ENCODE data around the gene MNDA. TPM values are rescaled to one million over a fixed set of nuclear protein-coding genes. Genes with fewer than 3 reads are reported as not detected.

Gene MNDA
- total and polyA plus RNA-seq, 4 experiments from 2014 or later, result 0.29 to 0.57 (median 0.53) TPM

DNA sequence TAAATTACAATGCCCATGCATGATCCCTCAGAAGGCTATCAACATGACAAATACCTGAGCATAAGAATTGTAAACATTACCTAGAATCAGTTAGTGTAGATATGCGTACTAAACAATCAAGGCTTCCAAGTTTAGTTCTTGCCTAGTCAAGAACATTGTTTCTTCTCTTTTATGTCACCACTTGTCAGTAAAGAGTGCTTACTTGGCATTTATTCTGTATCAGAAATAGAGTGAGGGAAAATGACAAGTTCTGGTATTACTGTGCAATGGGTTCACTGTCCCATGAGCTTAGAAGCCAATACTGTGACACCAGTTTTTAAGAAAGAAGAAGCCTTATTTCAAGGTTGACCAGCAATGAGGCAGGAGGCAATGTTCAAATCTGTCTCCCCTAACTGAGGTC is 27.5 kb upstream of the MNDA start:
- Mint-ChIP-seq H3K36me3 (no peaks in the 10 kb centered on the region), H3K27me3 (peaks cover 7 to 12% of the 10 kb centered on the region in 2 donors), H3K4me1 (no peaks in the 10 kb centered on the region), H3K4me3 (no peak overlapping the region), H3K9me3 (no peaks in the 10 kb centered on the region), H3K27ac (peak overlapping the region in 1 of 7 donors; percentile 40)
- CTCF ChIA-PET (ENCODE audit: partially characterized antibody), result interaction anchor here (1.6 kb wide), 1 partner anchor 10 kb away, joined by 4 read pairs; no protein-coding TSS in a partner anchor
- H3K4me1 ChIP-seq (ENCODE audit: insufficient read depth, low read length), result no peaks in the 10 kb centered on the region
- intact Hi-C loops (cut with micrococcal nuclease), result no loop called here
- H3K27me3 ChIP-seq (ENCODE audit: insufficient read depth, low read length), result no peaks in the 10 kb centered on the region
- H3K9me3 ChIP-seq (ENCODE audit: control insufficient read depth in 1 of 2, low read length in 2 of 2), result no peaks in the 10 kb centered on the region
- no peak for DNase-seq
- H3K4me3 ChIP-seq (ENCODE audit: low read length in 2 of 2), result no peak overlapping the region
- POLR2A ChIA-PET (ENCODE audit: partially characterized antibody), result no interaction called here
- no peaks in the 10 kb centered on the region for H3K36me3 ChIP-seq (ENCODE audit: insufficient read depth, low read length)
- H3K27ac ChIP-seq (ENCODE audit: low read depth, low read length), result no peak overlapping the region

DNA sequence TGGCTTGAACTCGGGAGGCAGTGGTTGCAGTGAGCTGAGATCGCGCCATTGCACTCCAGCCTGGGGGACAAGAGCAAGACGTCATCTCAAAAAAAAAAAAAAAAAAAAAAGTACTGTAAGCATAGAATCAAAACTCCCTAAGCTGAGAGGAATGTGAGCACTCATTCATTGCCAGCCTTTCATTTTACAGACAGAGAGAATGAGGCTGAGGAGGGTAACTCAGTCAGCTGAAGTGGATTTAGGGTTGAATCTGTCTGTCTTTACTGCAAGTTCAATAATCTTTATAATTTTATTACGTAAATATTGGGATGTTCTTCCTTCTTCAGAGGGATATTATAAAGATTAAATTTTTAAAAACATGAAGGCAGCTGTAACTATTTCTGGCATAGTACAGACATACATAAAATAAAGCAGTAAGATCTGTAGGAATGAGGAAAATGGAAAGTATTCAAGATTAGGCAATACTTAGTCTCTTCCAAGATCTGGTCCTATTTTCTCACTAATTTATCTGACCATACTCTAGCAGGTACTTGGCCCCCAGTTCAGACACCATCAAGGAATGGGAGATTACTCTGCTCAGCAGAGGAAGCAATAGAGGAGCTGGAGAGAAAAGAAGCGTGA is 24.1 kb upstream of the MNDA start:
- intact Hi-C loops (cut with micrococcal nuclease), result no loop called here
- H3K4me1 Mint-ChIP-seq, result no peaks in the 10 kb centered on the region
- Histone ChIP-seq H3K4me1 (ENCODE audit: insufficient read depth, low read length) (no peaks in the 10 kb centered on the region), H3K4me3 (ENCODE audit: low read length in 2 of 2) (no peak overlapping the region), H3K36me3 (ENCODE audit: insufficient read depth, low read length) (no peaks in the 10 kb centered on the region), H3K27ac (ENCODE audit: low read depth, low read length) (no peak overlapping the region), H3K27me3 (ENCODE audit: insufficient read depth, low read length) (no peaks in the 10 kb centered on the region), H3K9me3 (ENCODE audit: control insufficient read depth in 1 of 2, low read length in 2 of 2) (no peaks in the 10 kb centered on the region)
- CTCF ChIA-PET (ENCODE audit: partially characterized antibody), result interaction anchor here (1.2 kb wide), 1 partner anchor 12 kb away, joined by 4 read pairs; no protein-coding TSS in a partner anchor
- no peak for DNase-seq
- H3K9me3 Mint-ChIP-seq, result no peaks in the 10 kb centered on the region
- H3K27ac Mint-ChIP-seq, result no peak overlapping the region
- no peaks in the 10 kb centered on the region for H3K36me3 Mint-ChIP-seq
- peaks cover 5% of the 10 kb centered on the region in 2 donors for H3K27me3 Mint-ChIP-seq
- POLR2A ChIA-PET (ENCODE audit: partially characterized antibody), result no interaction called here
- H3K4me3 Mint-ChIP-seq, result no peak overlapping the region

DNA sequence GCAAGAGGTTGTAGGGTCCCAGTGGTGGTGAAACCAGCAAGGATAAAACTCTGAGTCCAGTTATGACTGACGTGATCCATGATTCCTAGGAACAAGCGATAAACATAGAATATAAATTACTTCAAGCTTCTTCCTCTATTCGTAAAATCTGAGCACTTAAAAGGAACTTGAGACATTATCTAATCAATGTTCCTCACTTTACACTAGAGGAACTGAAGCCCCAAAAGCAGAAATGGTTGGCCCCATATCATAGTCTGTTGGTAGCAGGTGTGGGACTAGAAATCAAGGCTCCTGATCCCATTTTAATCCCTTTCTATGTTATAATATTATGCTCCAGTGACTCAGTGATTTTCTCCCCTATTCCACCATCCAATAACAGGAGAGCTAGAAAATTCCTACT is 21.9 kb upstream of the MNDA start:
- CTCF ChIA-PET (ENCODE audit: partially characterized antibody), result interaction anchor here (1.2 kb wide), 1 partner anchor 15 kb away, joined by 3 read pairs; no protein-coding TSS in a partner anchor
- Histone ChIP-seq H3K4me3 (ENCODE audit: low read length in 2 of 2) (no peak overlapping the region), H3K36me3 (ENCODE audit: insufficient read depth, low read length) (no peaks in the 10 kb centered on the region), H3K27me3 (ENCODE audit: insufficient read depth, low read length) (no peaks in the 10 kb centered on the region), H3K27ac (ENCODE audit: low read depth, low read length) (no peak overlapping the region), H3K4me1 (ENCODE audit: insufficient read depth, low read length) (no peaks in the 10 kb centered on the region), H3K9me3 (ENCODE audit: control insufficient read depth in 1 of 2, low read length in 2 of 2) (no peaks in the 10 kb centered on the region)
- Mint-ChIP-seq H3K4me3 (no peak overlapping the region), H3K27ac (no peak overlapping the region), H3K9me3 (no peaks in the 10 kb centered on the region), H3K36me3 (no peaks in the 10 kb centered on the region), H3K27me3 (no peaks in the 10 kb centered on the region), H3K4me1 (no peaks in the 10 kb centered on the region)
- POLR2A ChIA-PET (ENCODE audit: partially characterized antibody), result no interaction called here
- DNase-seq, result no peak
- intact Hi-C loops (cut with micrococcal nuclease), result no loop called here

DNA sequence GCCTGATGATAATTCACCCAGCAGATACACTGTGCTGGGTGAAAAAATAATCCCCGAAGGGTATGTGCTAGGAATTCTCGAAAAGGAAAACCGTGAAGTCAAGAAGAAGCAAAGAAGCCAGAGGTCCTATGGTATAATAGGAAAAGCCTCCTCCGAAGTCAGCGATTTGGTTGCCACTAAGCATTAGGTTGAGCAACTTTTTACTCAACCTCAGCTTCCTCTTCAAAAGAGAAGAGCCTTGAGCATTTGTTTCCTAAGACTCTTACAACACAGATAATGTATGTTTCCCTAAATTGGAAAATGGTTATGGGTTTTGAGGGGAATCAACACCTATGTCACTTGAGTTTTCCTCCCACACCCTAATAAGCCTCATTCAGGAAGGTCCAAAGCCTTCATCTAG is 21.3 kb upstream of the MNDA start:
- ChIA-PET POLR2A (ENCODE audit: partially characterized antibody) (no interaction called here), CTCF (ENCODE audit: partially characterized antibody) (interaction anchor here (1.2 kb wide), 1 partner anchor 15 kb away, joined by 3 read pairs; no protein-coding TSS in a partner anchor)
- intact Hi-C loops (cut with micrococcal nuclease), result no loop called here
- Mint-ChIP-seq H3K27ac (no peak overlapping the region), H3K4me3 (no peak overlapping the region), H3K9me3 (no peaks in the 10 kb centered on the region), H3K4me1 (no peaks in the 10 kb centered on the region), H3K27me3 (no peaks in the 10 kb centered on the region), H3K36me3 (no peaks in the 10 kb centered on the region)
- H3K4me3 ChIP-seq (ENCODE audit: low read length in 2 of 2), result no peak overlapping the region
- no peaks in the 10 kb centered on the region for H3K4me1 ChIP-seq (ENCODE audit: insufficient read depth, low read length)
- DNase-seq, result no peak
- no peaks in the 10 kb centered on the region for H3K9me3 ChIP-seq (ENCODE audit: control insufficient read depth in 1 of 2, low read length in 2 of 2)
- H3K27ac ChIP-seq (ENCODE audit: low read depth, low read length), result no peak overlapping the region
- no peaks in the 10 kb centered on the region for H3K36me3 ChIP-seq (ENCODE audit: insufficient read depth, low read length)
- H3K27me3 ChIP-seq (ENCODE audit: insufficient read depth, low read length), result no peaks in the 10 kb centered on the region

DNA sequence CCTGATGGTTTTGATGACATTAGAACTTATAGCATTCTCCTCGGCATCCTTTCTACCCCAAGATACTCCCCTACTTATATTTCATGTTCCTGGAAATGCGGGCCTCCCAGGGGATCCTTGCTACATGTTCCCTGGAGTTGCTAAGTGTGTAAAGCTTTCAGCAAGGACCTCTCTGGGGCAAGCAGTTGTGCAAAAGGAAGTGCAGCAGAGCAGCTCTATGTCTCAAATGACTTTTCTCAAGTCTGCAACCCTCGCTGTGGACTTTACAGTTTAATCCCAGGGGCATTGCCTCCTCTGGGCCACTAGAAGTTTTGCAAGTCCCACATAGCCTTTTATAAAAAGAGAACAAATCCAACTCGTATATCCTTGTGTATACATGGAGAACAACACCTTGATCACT is 20.8 kb upstream of the MNDA start:
- Mint-ChIP-seq H3K36me3 (no peaks in the 10 kb centered on the region), H3K4me1 (no peaks in the 10 kb centered on the region), H3K27ac (no peak overlapping the region), H3K4me3 (no peak overlapping the region), H3K9me3 (no peaks in the 10 kb centered on the region), H3K27me3 (no peaks in the 10 kb centered on the region)
- intact Hi-C loops (cut with micrococcal nuclease), result no loop called here
- H3K36me3 ChIP-seq (ENCODE audit: insufficient read depth, low read length), result no peaks in the 10 kb centered on the region
- H3K4me3 ChIP-seq (ENCODE audit: low read length in 2 of 2), result no peak overlapping the region
- H3K4me1 ChIP-seq (ENCODE audit: insufficient read depth, low read length), result no peaks in the 10 kb centered on the region
- H3K27me3 ChIP-seq (ENCODE audit: insufficient read depth, low read length), result no peaks in the 10 kb centered on the region
- ChIA-PET POLR2A (ENCODE audit: partially characterized antibody) (no interaction called here), CTCF (ENCODE audit: partially characterized antibody) (no interaction called here)
- DNase-seq, result no peak
- no peak overlapping the region for H3K27ac ChIP-seq (ENCODE audit: low read depth, low read length)
- no peaks in the 10 kb centered on the region for H3K9me3 ChIP-seq (ENCODE audit: control insufficient read depth in 1 of 2, low read length in 2 of 2)

DNA sequence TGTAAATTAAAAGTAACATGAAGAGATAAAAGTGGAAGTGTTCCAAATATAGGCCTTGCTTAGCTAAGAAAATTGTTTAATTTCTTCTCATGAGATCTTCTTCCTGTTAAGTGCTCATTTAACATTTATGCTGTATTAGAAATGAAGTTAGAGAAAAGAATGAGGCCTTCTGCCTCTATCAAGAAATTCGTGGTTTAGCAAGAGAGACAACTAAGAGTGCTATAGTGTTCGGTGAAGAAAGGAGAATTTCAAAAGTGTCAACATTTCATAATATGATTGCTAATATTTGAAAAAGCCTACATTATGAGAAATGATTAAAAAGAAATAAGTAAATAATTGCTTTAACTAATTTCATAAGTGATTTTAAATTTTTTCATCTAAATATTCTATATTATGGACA is 18.8 kb upstream of the MNDA start:
- Mint-ChIP-seq H3K27me3 (no peaks in the 10 kb centered on the region), H3K36me3 (no peaks in the 10 kb centered on the region), H3K4me1 (no peaks in the 10 kb centered on the region), H3K4me3 (no peak overlapping the region), H3K9me3 (no peaks in the 10 kb centered on the region), H3K27ac (no peak overlapping the region)
- ChIA-PET POLR2A (ENCODE audit: partially characterized antibody) (no interaction called here), CTCF (ENCODE audit: partially characterized antibody) (no interaction called here)
- Histone ChIP-seq H3K36me3 (ENCODE audit: insufficient read depth, low read length) (no peaks in the 10 kb centered on the region), H3K4me1 (ENCODE audit: insufficient read depth, low read length) (no peaks in the 10 kb centered on the region), H3K27me3 (ENCODE audit: insufficient read depth, low read length) (no peaks in the 10 kb centered on the region), H3K27ac (ENCODE audit: low read depth, low read length) (no peak overlapping the region), H3K4me3 (ENCODE audit: low read length in 2 of 2) (no peak overlapping the region), H3K9me3 (ENCODE audit: control insufficient read depth in 1 of 2, low read length in 2 of 2) (no peaks in the 10 kb centered on the region)
- intact Hi-C loops (cut with micrococcal nuclease), result no loop called here
- no peak for DNase-seq

DNA sequence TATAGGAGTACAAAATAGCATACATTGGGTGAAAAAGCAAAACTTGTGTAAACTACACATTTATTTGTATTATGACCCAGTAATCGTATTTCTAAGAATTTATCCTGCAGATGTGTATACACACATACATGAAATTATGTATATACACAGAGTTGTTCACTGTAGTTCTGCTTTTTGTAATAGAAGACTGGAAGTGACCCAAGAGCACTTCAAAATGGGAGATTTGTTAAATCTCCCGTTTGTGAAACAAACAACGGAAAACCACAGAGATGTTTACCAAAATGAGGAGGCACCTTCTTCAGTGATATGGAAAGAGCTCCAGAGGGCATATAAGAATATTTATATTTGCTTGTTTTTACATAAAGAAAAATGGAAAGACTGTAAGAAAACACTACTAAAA is 18.0 kb upstream of the MNDA start:
- Mint-ChIP-seq H3K4me3 (no peak overlapping the region), H3K27me3 (no peaks in the 10 kb centered on the region), H3K9me3 (no peaks in the 10 kb centered on the region), H3K27ac (no peak overlapping the region), H3K4me1 (peaks cover under 1 to 4% (median 2%) of the 10 kb centered on the region in 4 donors), H3K36me3 (no peaks in the 10 kb centered on the region)
- no peaks in the 10 kb centered on the region for H3K9me3 ChIP-seq (ENCODE audit: control insufficient read depth in 1 of 2, low read length in 2 of 2)
- CTCF ChIA-PET (ENCODE audit: partially characterized antibody), result no interaction called here
- peaks cover 2% of the 10 kb centered on the region for H3K4me1 ChIP-seq (ENCODE audit: insufficient read depth, low read length)
- H3K36me3 ChIP-seq (ENCODE audit: insufficient read depth, low read length), result no peaks in the 10 kb centered on the region
- no peak for DNase-seq
- H3K27me3 ChIP-seq (ENCODE audit: insufficient read depth, low read length), result no peaks in the 10 kb centered on the region
- H3K4me3 ChIP-seq (ENCODE audit: low read length in 2 of 2), result no peak overlapping the region
- intact Hi-C loops (cut with micrococcal nuclease), result no loop called here
- POLR2A ChIA-PET (ENCODE audit: partially characterized antibody), result no interaction called here
- H3K27ac ChIP-seq (ENCODE audit: low read depth, low read length), result no peak overlapping the region

DNA sequence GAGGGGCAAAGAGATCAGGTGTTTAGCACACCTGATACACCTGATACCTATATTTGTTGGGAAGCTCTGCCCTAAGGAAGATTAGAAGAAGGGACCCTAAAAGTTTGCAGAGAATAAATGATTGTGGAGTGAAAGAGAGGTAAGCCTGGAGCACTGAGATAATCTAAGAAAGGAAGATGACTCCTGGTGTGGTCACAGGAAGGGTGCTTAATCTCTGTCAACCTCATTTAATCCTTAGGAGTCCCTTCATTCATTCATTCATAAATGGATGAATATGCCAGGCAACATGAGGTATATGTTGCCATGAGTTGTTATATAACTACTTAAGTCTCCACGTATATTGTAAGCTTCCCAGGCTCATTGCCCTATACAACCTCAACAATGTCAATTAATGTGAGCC is 16.2 kb upstream of the MNDA start:
- ChIA-PET CTCF (ENCODE audit: partially characterized antibody) (no interaction called here), POLR2A (ENCODE audit: partially characterized antibody) (no interaction called here)
- H3K4me1 ChIP-seq (ENCODE audit: insufficient read depth, low read length), result peaks cover 20% of the 10 kb centered on the region

More for the DNA sequence above, 16.2 kb upstream of the MNDA start:
- intact Hi-C loops (cut with micrococcal nuclease), result no loop called here
- Histone ChIP-seq H3K4me3 (ENCODE audit: low read length in 2 of 2) (no peak overlapping the region), H3K27me3 (ENCODE audit: insufficient read depth, low read length) (no peaks in the 10 kb centered on the region), H3K27ac (ENCODE audit: low read depth, low read length) (no peak overlapping the region), H3K9me3 (ENCODE audit: control insufficient read depth in 1 of 2, low read length in 2 of 2) (no peaks in the 10 kb centered on the region), H3K36me3 (ENCODE audit: insufficient read depth, low read length) (no peaks in the 10 kb centered on the region)
- no peaks in the 10 kb centered on the region for H3K27me3 Mint-ChIP-seq
- H3K27ac Mint-ChIP-seq, result no peak overlapping the region
- H3K36me3 Mint-ChIP-seq, result no peaks in the 10 kb centered on the region
- no peak overlapping the region for H3K4me3 Mint-ChIP-seq
- no peaks in the 10 kb centered on the region for H3K9me3 Mint-ChIP-seq
- peaks cover 16 to 21% (median 20%) of the 10 kb centered on the region in 4 donors for H3K4me1 Mint-ChIP-seq
- DNase-seq, result no peak
